ENCODE data around the gene ARHGAP26.

- TF ChIP-seq POLR2A (IDR thresholded peaks at IDR 0.05) (no peak), POLR2AphosphoS5 (IDR thresholded peaks at IDR 0.05) (no peak)
Measured at GRCh38 chr5:142808878-142809598, 38.9 kb downstream of the ARHGAP26 start.
